ENCODE measurements around the gene HMMR.
"Not testable (repeated sequence)": the region's sequence is repeated elsewhere in the genome, so short reads cannot be mapped to it uniquely, and the experiment has no call there.

The HMMR gene

GRCh38 chr5:163460562-163461171 is at the start of gene HMMR:
TSS of gene HMMR (plus strand) at chr5:163460632. CDS start at chr5:163460693, 61 bp downstream.
- no peak for DNase-seq

GRCh38 chr5:163415673-163416072 is 44.8 kb upstream of the HMMR start:
- not testable (repeated sequence) for DNase-seq

GRCh38 chr5:163424836-163425235 is 35.6 kb upstream of the HMMR start:
- no peak for DNase-seq

GRCh38 chr5:163426128-163426527 is 34.3 kb upstream of the HMMR start:
- DNase-seq = not testable (repeated sequence)

- no peak for DNase-seq
Measured at GRCh38 chr5:163432544-163432943, 27.9 kb upstream of the HMMR start.

GRCh38 chr5:163433271-163433670 is 27.2 kb upstream of the HMMR start:
- DNase-seq = no peak

GRCh38 chr5:163434401-163434866 is 26.0 kb upstream of the HMMR start:
- DNase-seq = peak; percentile 17

GRCh38 chr5:163436515-163436914 is 23.9 kb upstream of the HMMR start:
- no peak for DNase-seq

GRCh38 chr5:163437011-163437308 is 23.5 kb upstream of the HMMR start:
- DNase-seq = no peak

GRCh38 chr5:163437309-163438182 is 22.9 kb upstream of the HMMR start, which contains the start of gene CCNG1:
TSS of gene CCNG1 (plus strand) at chr5:163437595. CDS start at chr5:163439257, 1,662 bp downstream.
- DNase-seq = peak; percentile 83

- DNase-seq = no peak
Measured at GRCh38 chr5:163439092-163439425, 21.4 kb upstream of the HMMR start.

GRCh38 chr5:163440954-163441353 is 19.5 kb upstream of the HMMR start:
- no peak for DNase-seq

- no peak for DNase-seq
Measured at GRCh38 chr5:163444526-163444925, 15.9 kb upstream of the HMMR start.

- DNase-seq = no peak
Measured at GRCh38 chr5:163445345-163445744, 15.1 kb upstream of the HMMR start.

- no peak for DNase-seq
Measured at GRCh38 chr5:163447191-163447590, 13.2 kb upstream of the HMMR start.

GRCh38 chr5:163447875-163448274 is 12.6 kb upstream of the HMMR start:
- DNase-seq = no peak

GRCh38 chr5:163448491-163448890 is 11.9 kb upstream of the HMMR start:
- DNase-seq = no peak

GRCh38 chr5:163451489-163451888 is 8.9 kb upstream of the HMMR start:
- DNase-seq = no peak

GRCh38 chr5:163453705-163454104 is 6.7 kb upstream of the HMMR start:
- DNase-seq = no peak

GRCh38 chr5:163455406-163455805 is 5.0 kb upstream of the HMMR start:
- not testable (repeated sequence) for DNase-seq

GRCh38 chr5:163456029-163456589 is 4.3 kb upstream of the HMMR start:
- DNase-seq = no peak

GRCh38 chr5:163456840-163457239 is 3.6 kb upstream of the HMMR start:
- DNase-seq = no peak

GRCh38 chr5:163458778-163459385 is 1.6 kb upstream of the HMMR start:
- DNase-seq = no peak

GRCh38 chr5:163459462-163459818 is 992 bp upstream of the HMMR start:
- DNase-seq = no peak
